WTC11 (cell line): ENCODE results near the gene PRLR. TPM values are rescaled to one million over a fixed set of nuclear protein-coding genes. Genes with fewer than 3 reads are reported as not detected.

Source experiments
- ATAC-seq: fragments of 200-7000 bp; cut with Tn5 transposase; 2 replicates; pipeline ENCODE4 v1.10.0; 2021; ENCODE audit warnings: mild to moderate bottlenecking, moderate library complexity
- CTCF ChIA-PET: fragments of 300-600 bp; sonication (Branson Sonifier 250); formaldehyde crosslinking; loops from one replicate; lab custom pipeline; 2021; ENCODE audit warnings: antibody characterized with exemption; lab: Charles Lee
- POLR2A ChIA-PET: fragments of 350-600 bp; sonication (Branson Sonifier 250); formaldehyde crosslinking; loops from one replicate; lab custom pipeline; 2021; ENCODE audit warnings: antibody characterized with exemption; lab: Charles Lee
- DNase-seq: peaks from one replicate; pipeline ENCODE4 v3.0.0; 2021; ENCODE audit warnings: low spot score
- H3K27ac Mint-ChIP-seq: 2 replicates; pipeline ENCODE4 v1.8.0; 2021; ENCODE audit warnings: mixed read lengths
- H3K27me3 Mint-ChIP-seq: 2 replicates; pipeline ENCODE4 v1.8.0; 2021; ENCODE audit warnings: low read depth, mild to moderate bottlenecking, moderate library complexity, mixed read lengths
- H3K36me3 Mint-ChIP-seq: 2 replicates; pipeline ENCODE4 v1.8.0; 2021; ENCODE audit warnings: mixed read lengths
- H3K4me1 Mint-ChIP-seq: 2 replicates; pipeline ENCODE4 v1.8.0; 2022; ENCODE audit warnings: mixed read lengths
- H3K4me3 Mint-ChIP-seq: 2 replicates; pipeline ENCODE4 v1.8.0; 2021; ENCODE audit warnings: mild to moderate bottlenecking, moderate library complexity, mixed read lengths
- H3K9me3 Mint-ChIP-seq: 2 replicates; pipeline ENCODE4 v1.8.0; 2021; ENCODE audit warnings: mixed read lengths
- CBFB ChIP-seq: sonication (generic); formaldehyde crosslinking; IDR thresholded peaks from 2 replicates; pipeline ENCODE4 v1.8.1; 2022; ENCODE audit warnings: mild to moderate bottlenecking, low read depth, missing genetic modification reagents
- CREM ChIP-seq: sonication (generic); formaldehyde crosslinking; IDR thresholded peaks from 2 replicates; pipeline ENCODE4 v1.8.1; 2022; ENCODE audit warnings: mild to moderate bottlenecking, missing genetic modification reagents, moderate library complexity
- ETV6 ChIP-seq: sonication (generic); formaldehyde crosslinking; IDR thresholded peaks from 2 replicates; pipeline ENCODE4 v1.8.1; 2022; ENCODE audit warnings: mild to moderate bottlenecking, missing genetic modification reagents
- FOXJ3 ChIP-seq: sonication (generic); formaldehyde crosslinking; IDR thresholded peaks from 2 replicates; pipeline ENCODE4 v1.9.0; 2021; ENCODE audit warnings: missing genetic modification reagents, mild to moderate bottlenecking, borderline replicate concordance
- FOXK1 ChIP-seq: sonication (generic); formaldehyde crosslinking; IDR thresholded peaks from 2 replicates; pipeline ENCODE4 v1.8.0; 2022; ENCODE audit warnings: mild to moderate bottlenecking, moderate library complexity, missing genetic modification reagents
- NR2C2 ChIP-seq: sonication (generic); formaldehyde crosslinking; IDR thresholded peaks from 2 replicates; pipeline ENCODE4 v1.8.0; 2022; ENCODE audit warnings: mild to moderate bottlenecking, missing genetic modification reagents
- OVOL2 ChIP-seq: fragments of 250-450 bp; sonication (Bioruptor Pico); IDR thresholded peaks from 2 replicates; pipeline ENCODE4 v1.9.0; 2021; ENCODE audit warnings: mild to moderate bottlenecking, borderline replicate concordance
- RORB ChIP-seq: fragments of 250-450 bp; sonication (Bioruptor Pico); IDR thresholded peaks from 2 replicates; pipeline ENCODE4 v1.9.0; 2021; ENCODE audit warnings: mild to moderate bottlenecking
- total RNA-seq: library from RNA; stranded (reverse); gene quantifications from 3 replicates; pipeline ENCODE4 v1.2.3, GENCODE V29; 2021
- TF ChIP-seq, protein P1 (sequence below): sonication (generic); formaldehyde crosslinking; IDR thresholded peaks from 2 replicates; pipeline ENCODE4 v1.8.1; 2023; ENCODE audit warnings: mild to moderate bottlenecking, missing genetic modification reagents, borderline replicate concordance
- TF ChIP-seq, protein P2 (sequence below): sonication (generic); formaldehyde crosslinking; IDR thresholded peaks from 2 replicates; pipeline ENCODE4 v1.8.0; 2022; ENCODE audit warnings: mild to moderate bottlenecking, missing genetic modification reagents
- TF ChIP-seq, protein P3 (sequence below): sonication (generic); formaldehyde crosslinking; conservative IDR thresholded peaks from 2 replicates; pipeline ENCODE4 v1.8.1; 2023; ENCODE audit warnings: mild to moderate bottlenecking, low read depth, missing genetic modification reagents, moderate library complexity
- TF ChIP-seq, protein P4 (sequence below): sonication (generic); formaldehyde crosslinking; IDR thresholded peaks from 2 replicates; pipeline ENCODE4 v1.8.1; 2023; ENCODE audit warnings: mild to moderate bottlenecking, missing genetic modification reagents, moderate library complexity

PRLR gene
- total RNA-seq, 1 experiment from 2014 or later = 3.2 TPM

DNA sequence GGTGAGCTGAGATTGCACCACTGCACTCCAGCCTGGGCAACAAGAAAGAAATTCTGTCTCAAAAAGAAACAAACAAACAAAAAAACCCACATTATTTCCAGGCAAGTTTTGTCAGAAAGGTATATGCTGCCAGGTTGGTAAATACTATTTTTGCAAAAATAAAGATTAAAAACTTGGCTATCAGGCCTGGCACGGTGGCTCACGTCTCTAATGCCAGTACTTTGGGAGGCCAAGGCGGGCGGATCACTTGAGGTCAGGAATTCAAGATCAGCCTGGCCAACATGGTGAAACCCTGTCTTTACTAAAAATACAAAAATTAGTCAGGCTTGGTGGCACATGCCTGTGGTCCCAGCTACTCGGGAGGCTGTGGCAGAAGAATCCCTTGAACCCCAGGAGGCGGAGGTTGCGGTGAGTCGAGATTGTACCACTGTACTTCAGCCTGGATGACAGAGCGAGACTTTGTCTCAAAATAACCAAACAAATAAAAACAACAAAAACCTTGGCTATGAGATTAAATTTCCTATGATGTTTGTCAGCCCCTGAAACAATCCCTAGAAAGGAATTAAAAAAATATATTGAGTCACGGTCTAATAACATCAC is 205.3 kb downstream of the PRLR start:
- TF ChIP-seq FOXK1 (CRISPR knock-in tag) = no peak
- no peak for TF ChIP-seq FOXJ3 (CRISPR knock-in tag)
- TF ChIP-seq RORB = no peak
- TF ChIP-seq CREM (CRISPR knock-in tag) = no peak
- TF ChIP-seq, protein P1, sequence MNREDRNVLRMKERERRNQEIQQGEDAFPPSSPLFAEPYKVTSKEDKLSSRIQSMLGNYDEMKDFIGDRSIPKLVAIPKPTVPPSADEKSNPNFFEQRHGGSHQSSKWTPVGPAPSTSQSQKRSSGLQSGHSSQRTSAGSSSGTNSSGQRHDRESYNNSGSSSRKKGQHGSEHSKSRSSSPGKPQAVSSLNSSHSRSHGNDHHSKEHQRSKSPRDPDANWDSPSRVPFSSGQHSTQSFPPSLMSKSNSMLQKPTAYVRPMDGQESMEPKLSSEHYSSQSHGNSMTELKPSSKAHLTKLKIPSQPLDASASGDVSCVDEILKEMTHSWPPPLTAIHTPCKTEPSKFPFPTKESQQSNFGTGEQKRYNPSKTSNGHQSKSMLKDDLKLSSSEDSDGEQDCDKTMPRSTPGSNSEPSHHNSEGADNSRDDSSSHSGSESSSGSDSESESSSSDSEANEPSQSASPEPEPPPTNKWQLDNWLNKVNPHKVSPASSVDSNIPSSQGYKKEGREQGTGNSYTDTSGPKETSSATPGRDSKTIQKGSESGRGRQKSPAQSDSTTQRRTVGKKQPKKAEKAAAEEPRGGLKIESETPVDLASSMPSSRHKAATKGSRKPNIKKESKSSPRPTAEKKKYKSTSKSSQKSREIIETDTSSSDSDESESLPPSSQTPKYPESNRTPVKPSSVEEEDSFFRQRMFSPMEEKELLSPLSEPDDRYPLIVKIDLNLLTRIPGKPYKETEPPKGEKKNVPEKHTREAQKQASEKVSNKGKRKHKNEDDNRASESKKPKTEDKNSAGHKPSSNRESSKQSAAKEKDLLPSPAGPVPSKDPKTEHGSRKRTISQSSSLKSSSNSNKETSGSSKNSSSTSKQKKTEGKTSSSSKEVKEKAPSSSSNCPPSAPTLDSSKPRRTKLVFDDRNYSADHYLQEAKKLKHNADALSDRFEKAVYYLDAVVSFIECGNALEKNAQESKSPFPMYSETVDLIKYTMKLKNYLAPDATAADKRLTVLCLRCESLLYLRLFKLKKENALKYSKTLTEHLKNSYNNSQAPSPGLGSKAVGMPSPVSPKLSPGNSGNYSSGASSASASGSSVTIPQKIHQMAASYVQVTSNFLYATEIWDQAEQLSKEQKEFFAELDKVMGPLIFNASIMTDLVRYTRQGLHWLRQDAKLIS = no peak
- TF ChIP-seq, protein P2, sequence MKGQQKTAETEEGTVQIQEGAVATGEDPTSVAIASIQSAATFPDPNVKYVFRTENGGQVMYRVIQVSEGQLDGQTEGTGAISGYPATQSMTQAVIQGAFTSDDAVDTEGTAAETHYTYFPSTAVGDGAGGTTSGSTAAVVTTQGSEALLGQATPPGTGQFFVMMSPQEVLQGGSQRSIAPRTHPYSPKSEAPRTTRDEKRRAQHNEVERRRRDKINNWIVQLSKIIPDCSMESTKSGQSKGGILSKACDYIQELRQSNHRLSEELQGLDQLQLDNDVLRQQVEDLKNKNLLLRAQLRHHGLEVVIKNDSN (CRISPR knock-in tag) = no peak
- no peak for TF ChIP-seq NR2C2
- ChIA-PET POLR2A (no interaction called here), CTCF (interaction anchor here (1.4 kb wide), 1 partner anchor 22 kb away, joined by 7 read pairs; no protein-coding TSS in a partner anchor)

DNA sequence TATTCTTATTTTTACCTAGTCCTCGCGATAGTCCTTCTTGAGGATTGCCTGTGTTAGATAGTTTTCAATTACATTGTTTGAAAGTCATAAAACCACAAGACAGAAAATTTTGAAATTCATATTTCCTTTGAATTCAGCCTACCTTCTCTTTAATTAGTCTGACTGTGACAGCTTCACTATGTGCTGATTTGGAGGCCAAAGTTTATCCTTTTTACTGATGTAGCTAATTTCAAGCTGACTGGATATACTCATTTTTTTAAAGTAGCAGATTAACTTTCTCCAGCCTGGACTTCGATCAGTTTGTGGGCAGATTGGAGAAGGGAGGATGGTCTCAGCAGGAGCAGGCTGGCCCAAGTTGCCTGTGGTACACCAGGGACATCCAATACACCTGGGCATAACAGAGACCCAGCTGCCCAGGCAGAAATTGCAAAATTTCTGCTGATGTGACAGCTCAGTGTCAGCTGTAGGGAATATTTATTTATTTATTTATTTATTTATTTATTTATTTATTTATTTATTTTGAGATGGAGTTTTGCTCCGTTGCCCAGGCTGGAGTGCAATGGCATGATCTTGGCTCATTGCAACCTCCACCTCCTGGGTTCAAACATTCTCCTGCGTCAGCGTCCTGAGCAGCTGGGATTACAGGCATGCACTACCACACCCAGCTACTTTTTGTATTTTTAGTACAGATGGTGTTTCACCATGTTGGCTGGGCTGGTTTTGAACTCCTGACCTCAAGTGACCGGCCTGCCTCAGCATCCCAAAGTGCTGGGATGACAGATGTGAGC is 206.7 kb downstream of the PRLR start:
- no peaks in the 10 kb centered on the region for H3K4me1 Mint-ChIP-seq
- no peaks in the 10 kb centered on the region for H3K9me3 Mint-ChIP-seq
- TF ChIP-seq, protein P3, sequence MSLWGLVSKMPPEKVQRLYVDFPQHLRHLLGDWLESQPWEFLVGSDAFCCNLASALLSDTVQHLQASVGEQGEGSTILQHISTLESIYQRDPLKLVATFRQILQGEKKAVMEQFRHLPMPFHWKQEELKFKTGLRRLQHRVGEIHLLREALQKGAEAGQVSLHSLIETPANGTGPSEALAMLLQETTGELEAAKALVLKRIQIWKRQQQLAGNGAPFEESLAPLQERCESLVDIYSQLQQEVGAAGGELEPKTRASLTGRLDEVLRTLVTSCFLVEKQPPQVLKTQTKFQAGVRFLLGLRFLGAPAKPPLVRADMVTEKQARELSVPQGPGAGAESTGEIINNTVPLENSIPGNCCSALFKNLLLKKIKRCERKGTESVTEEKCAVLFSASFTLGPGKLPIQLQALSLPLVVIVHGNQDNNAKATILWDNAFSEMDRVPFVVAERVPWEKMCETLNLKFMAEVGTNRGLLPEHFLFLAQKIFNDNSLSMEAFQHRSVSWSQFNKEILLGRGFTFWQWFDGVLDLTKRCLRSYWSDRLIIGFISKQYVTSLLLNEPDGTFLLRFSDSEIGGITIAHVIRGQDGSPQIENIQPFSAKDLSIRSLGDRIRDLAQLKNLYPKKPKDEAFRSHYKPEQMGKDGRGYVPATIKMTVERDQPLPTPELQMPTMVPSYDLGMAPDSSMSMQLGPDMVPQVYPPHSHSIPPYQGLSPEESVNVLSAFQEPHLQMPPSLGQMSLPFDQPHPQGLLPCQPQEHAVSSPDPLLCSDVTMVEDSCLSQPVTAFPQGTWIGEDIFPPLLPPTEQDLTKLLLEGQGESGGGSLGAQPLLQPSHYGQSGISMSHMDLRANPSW (CRISPR knock-in tag) = no peak
- TF ChIP-seq ETV6 (CRISPR knock-in tag) (no peak), CBFB (CRISPR knock-in tag) (no peak), OVOL2 (CRISPR knock-in tag) (no peak), NR2C2 (no peak)
- TF ChIP-seq, protein P4, sequence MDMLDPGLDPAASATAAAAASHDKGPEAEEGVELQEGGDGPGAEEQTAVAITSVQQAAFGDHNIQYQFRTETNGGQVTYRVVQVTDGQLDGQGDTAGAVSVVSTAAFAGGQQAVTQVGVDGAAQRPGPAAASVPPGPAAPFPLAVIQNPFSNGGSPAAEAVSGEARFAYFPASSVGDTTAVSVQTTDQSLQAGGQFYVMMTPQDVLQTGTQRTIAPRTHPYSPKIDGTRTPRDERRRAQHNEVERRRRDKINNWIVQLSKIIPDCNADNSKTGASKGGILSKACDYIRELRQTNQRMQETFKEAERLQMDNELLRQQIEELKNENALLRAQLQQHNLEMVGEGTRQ (CRISPR knock-in tag) = no peak
- H3K36me3 Mint-ChIP-seq = no peaks in the 10 kb centered on the region
- H3K4me3 Mint-ChIP-seq = no peak overlapping the region
- no peak overlapping the region for H3K27ac Mint-ChIP-seq
- ChIA-PET CTCF (interaction anchor here (1.4 kb wide), 1 partner anchor 20 kb away, joined by 7 read pairs; no protein-coding TSS in a partner anchor), POLR2A (no interaction called here)
- no peaks in the 10 kb centered on the region for H3K27me3 Mint-ChIP-seq
- ATAC-seq (no peak), DNase-seq (no peak)

More for the DNA sequence above, 205.3 kb downstream of the PRLR start:
- H3K27me3 Mint-ChIP-seq = no peaks in the 10 kb centered on the region
- no peaks in the 10 kb centered on the region for H3K36me3 Mint-ChIP-seq
- no peak for DNase-seq
- no peak overlapping the region for H3K27ac Mint-ChIP-seq
- H3K4me3 Mint-ChIP-seq = no peak overlapping the region
- no peak for ATAC-seq
- no peaks in the 10 kb centered on the region for H3K4me1 Mint-ChIP-seq
- no peaks in the 10 kb centered on the region for H3K9me3 Mint-ChIP-seq
